SK-N-SH treated with all-trans-retinoic acid at 6 μM for 48 hours (cell line): ENCODE data around the gene ADAMTS6.

Source experiments
- ARNTL ChIP-seq: fragments of 450-650 bp; formaldehyde crosslinking; IDR thresholded peaks from 2 replicates; pipeline ENCODE4 v1.5.0; 2020; ENCODE audit warnings: low read depth, mild to moderate bottlenecking, moderate library complexity, borderline replicate concordance
- CREB5 ChIP-seq: fragments of 250-450 bp; sonication (Bioruptor Pico); IDR thresholded peaks from 2 replicates; pipeline ENCODE4 v1.5.1; 2020; ENCODE audit warnings: low read depth, mild to moderate bottlenecking, moderate library complexity
- CSRNP3 ChIP-seq: fragments of 250-450 bp; sonication (Bioruptor Pico); IDR thresholded peaks from 2 replicates; pipeline ENCODE4 v1.5.1; 2021; ENCODE audit warnings: mild to moderate bottlenecking, moderate library complexity
- ESRRG ChIP-seq: fragments of 250-450 bp; sonication (Bioruptor Pico); IDR thresholded peaks from 2 replicates; pipeline ENCODE4 v1.6.1; 2021; ENCODE audit warnings: mild to moderate bottlenecking
- PATZ1 ChIP-seq: fragments of 250-450 bp; sonication (Bioruptor Pico); IDR thresholded peaks from 2 replicates; pipeline ENCODE4 v1.8.0; 2020; ENCODE audit warnings: mild to moderate bottlenecking, moderate library complexity, borderline replicate concordance
- PPARA ChIP-seq: fragments of 250-450 bp; sonication (Bioruptor Pico); IDR thresholded peaks from 2 replicates; pipeline ENCODE4 v1.5.0; 2020; ENCODE audit warnings: mild to moderate bottlenecking, borderline replicate concordance
- RARB ChIP-seq: fragments of 250-450 bp; sonication (Bioruptor Pico); IDR thresholded peaks from 2 replicates; pipeline ENCODE4 v1.8.0; 2021; ENCODE audit warnings: mild to moderate bottlenecking, moderate library complexity
- TCF4 ChIP-seq: fragments of 250-450 bp; sonication (Bioruptor Pico); IDR thresholded peaks from 2 replicates; pipeline ENCODE4 v1.8.0; 2021; ENCODE audit warnings: mild to moderate bottlenecking, moderate library complexity, borderline replicate concordance
- ZFP3 ChIP-seq: fragments of 250-450 bp; sonication (Bioruptor Pico); IDR thresholded peaks from 2 replicates; pipeline ENCODE4 v1.5.0; 2020; ENCODE audit warnings: mild to moderate bottlenecking, moderate library complexity
- ZFP30 ChIP-seq: fragments of 450-650 bp; formaldehyde crosslinking; IDR thresholded peaks from 2 replicates; pipeline ENCODE4 v1.5.0; 2022; ENCODE audit warnings: mild to moderate bottlenecking, moderate library complexity

GRCh38 chr5:65327582-65327981 lies 154.1 kb downstream of the ADAMTS6 start:
- TF ChIP-seq ARNTL (CRISPR knock-in tag) (no peak), PATZ1 (CRISPR knock-in tag) (no peak), ZFP30 (no peak), PPARA (no peak), ZFP3 (CRISPR knock-in tag) (no peak), RARB (CRISPR knock-in tag) (no peak), ESRRG (CRISPR knock-in tag) (no peak), TCF4 (CRISPR knock-in tag) (no peak), CREB5 (CRISPR knock-in tag) (no peak), CSRNP3 (CRISPR knock-in tag) (no peak)
